Measurements from ENCODE around the gene FBXL13. TPM values are rescaled to one million over a fixed set of nuclear protein-coding genes. Genes with fewer than 3 reads are reported as not detected.
"Not testable (repeated sequence)": the region's sequence is repeated elsewhere in the genome, so short reads cannot be mapped to it uniquely, and the experiment has no call there.

Gene FBXL13
- total and polyA plus RNA-seq, 2 donors = 0.38 to 8.1 TPM

GRCh38 chr7:102819151-102819550 lies 255.4 kb downstream of the FBXL13 start:
- H3K27ac ChIP-seq (ENCODE audit: low read depth) = no peak overlapping the region
- no peak overlapping the region for H3K4me3 ChIP-seq (ENCODE audit: low read depth, low read length)
- DNase-seq (ENCODE audit: extremely low spot score) = no peak
- H3K4me1 ChIP-seq (ENCODE audit: insufficient read depth) = no peaks in the 10 kb centered on the region
- peaks cover 5% of the 10 kb centered on the region for H3K36me3 ChIP-seq (ENCODE audit: insufficient read depth)
- 60% methylated on average over 2 of the region's 2 CpGs for WGBS

GRCh38 chr7:102817616-102818573 lies 256.7 kb downstream of the FBXL13 start:
- H3K27ac ChIP-seq (ENCODE audit: low read depth) = no peak overlapping the region
- WGBS = 84% methylated on average over 4 of the region's 4 CpGs
- H3K36me3 ChIP-seq (ENCODE audit: insufficient read depth) = peaks cover 7% of the 10 kb centered on the region
- H3K4me1 ChIP-seq (ENCODE audit: insufficient read depth) = no peaks in the 10 kb centered on the region
- DNase-seq (ENCODE audit: extremely low spot score) = no peak
- H3K4me3 ChIP-seq (ENCODE audit: low read depth, low read length) = no peak overlapping the region

GRCh38 chr7:102814025-102814471 lies 260.5 kb downstream of the FBXL13 start:
- no peak for DNase-seq (ENCODE audit: extremely low spot score)
- 75% methylated on average over 4 of the region's 4 CpGs for WGBS
- H3K36me3 ChIP-seq (ENCODE audit: insufficient read depth) = peaks cover 4% of the 10 kb centered on the region
- no peaks in the 10 kb centered on the region for H3K4me1 ChIP-seq (ENCODE audit: insufficient read depth)
- no peak overlapping the region for H3K4me3 ChIP-seq (ENCODE audit: low read depth, low read length)
- H3K27ac ChIP-seq (ENCODE audit: low read depth) = no peak overlapping the region

- WGBS = 64% methylated on average over 2 of the region's 2 CpGs
- no peak for DNase-seq (ENCODE audit: extremely low spot score)
- Histone ChIP-seq H3K36me3 (ENCODE audit: insufficient read depth) (peaks cover 4% of the 10 kb centered on the region), H3K27ac (ENCODE audit: low read depth) (peak overlapping the region; percentile 38), H3K4me3 (ENCODE audit: low read depth, low read length) (no peak overlapping the region), H3K4me1 (ENCODE audit: insufficient read depth) (no peaks in the 10 kb centered on the region)
Measured at GRCh38 chr7:102813191-102814024, 261.2 kb downstream of the FBXL13 start.

- no peaks in the 10 kb centered on the region for H3K4me1 ChIP-seq (ENCODE audit: insufficient read depth)
- whole genome bisulfite sequencing = 47% methylated on average over 8 of the region's 8 CpGs
- no peak overlapping the region for H3K4me3 ChIP-seq (ENCODE audit: low read depth, low read length)
- no peak for DNase-seq (ENCODE audit: extremely low spot score)
- peaks cover 4% of the 10 kb centered on the region for H3K36me3 ChIP-seq (ENCODE audit: insufficient read depth)
- peak overlapping the region; percentile 23 for H3K27ac ChIP-seq (ENCODE audit: low read depth)
Measured at GRCh38 chr7:102811942-102812678, 262.5 kb downstream of the FBXL13 start.

GRCh38 chr7:102810916-102811315 lies 263.7 kb downstream of the FBXL13 start:
- DNase-seq (ENCODE audit: extremely low spot score) = no peak
- no peaks in the 10 kb centered on the region for H3K4me1 ChIP-seq (ENCODE audit: insufficient read depth)
- H3K36me3 ChIP-seq (ENCODE audit: insufficient read depth) = peaks cover 4% of the 10 kb centered on the region
- H3K4me3 ChIP-seq (ENCODE audit: low read depth, low read length) = no peak overlapping the region
- H3K27ac ChIP-seq (ENCODE audit: low read depth) = no peak overlapping the region

- no peak for DNase-seq (ENCODE audit: extremely low spot score)
- Histone ChIP-seq H3K36me3 (ENCODE audit: insufficient read depth) (peaks cover 2% of the 10 kb centered on the region), H3K4me1 (ENCODE audit: insufficient read depth) (no peaks in the 10 kb centered on the region), H3K27ac (ENCODE audit: low read depth) (no peak overlapping the region), H3K4me3 (ENCODE audit: low read depth, low read length) (no peak overlapping the region)
- 89% methylated on average over 7 of the region's 7 CpGs for WGBS
Measured at GRCh38 chr7:102806613-102807012, 268.0 kb downstream of the FBXL13 start.

- H3K36me3 ChIP-seq (ENCODE audit: insufficient read depth); H3K4me3 ChIP-seq (ENCODE audit: low read depth, low read length); H3K4me1 ChIP-seq (ENCODE audit: insufficient read depth); H3K27ac ChIP-seq (ENCODE audit: low read depth); DNase-seq (ENCODE audit: extremely low spot score): not testable (repeated sequence)
- 89% methylated on average over 5 of the region's 6 CpGs for WGBS
Measured at GRCh38 chr7:102795987-102796595, 278.5 kb downstream of the FBXL13 start.

GRCh38 chr7:102794567-102794966 lies 280.0 kb downstream of the FBXL13 start:
- not testable (repeated sequence) for DNase-seq (ENCODE audit: extremely low spot score); H3K4me1 ChIP-seq (ENCODE audit: insufficient read depth)
- WGBS = 73% methylated on average over 1 of the region's 1 CpG

GRCh38 chr7:102791831-102792230 lies 282.8 kb downstream of the FBXL13 start:
- not testable (repeated sequence) for DNase-seq (ENCODE audit: extremely low spot score); H3K4me3 ChIP-seq (ENCODE audit: low read depth, low read length); H3K36me3 ChIP-seq (ENCODE audit: insufficient read depth); H3K27ac ChIP-seq (ENCODE audit: low read depth); H3K4me1 ChIP-seq (ENCODE audit: insufficient read depth)

More at GRCh38 chr7:102794567-102794966, 280.0 kb downstream of the FBXL13 start:
- H3K4me3 ChIP-seq (ENCODE audit: low read depth, low read length); H3K27ac ChIP-seq (ENCODE audit: low read depth); H3K36me3 ChIP-seq (ENCODE audit: insufficient read depth): not testable (repeated sequence)

- H3K4me3 ChIP-seq (ENCODE audit: low read depth, low read length); DNase-seq (ENCODE audit: extremely low spot score); H3K4me1 ChIP-seq (ENCODE audit: insufficient read depth); H3K27ac ChIP-seq (ENCODE audit: low read depth); H3K36me3 ChIP-seq (ENCODE audit: insufficient read depth): not testable (repeated sequence)
- 77% methylated on average over 5 of the region's 5 CpGs for WGBS
Measured at GRCh38 chr7:102791367-102791766, 283.2 kb downstream of the FBXL13 start.

GRCh38 chr7:102790364-102791100 lies 284.1 kb downstream of the FBXL13 start:
- DNase-seq (ENCODE audit: extremely low spot score); H3K27ac ChIP-seq (ENCODE audit: low read depth); H3K4me1 ChIP-seq (ENCODE audit: insufficient read depth); H3K4me3 ChIP-seq (ENCODE audit: low read depth, low read length); H3K36me3 ChIP-seq (ENCODE audit: insufficient read depth): not testable (repeated sequence)
- 77% methylated on average over 4 of the region's 4 CpGs for WGBS
